Tibial nerve (tissue), 4 donors: ENCODE data around the gene DTYMK. TPM values are rescaled to one million over a fixed set of nuclear protein-coding genes. Genes with fewer than 3 reads are reported as not detected.

Source experiments
- DNase-seq, 2 donors: peaks; one replicate each; pipeline ENCODE4 v3.0.0-alpha.2; 2019; ENCODE audit warnings: low spot score in 2 of 2
- H3K27ac ChIP-seq, 4 donors: fragments of 200-600 bp; sonication (generic) in 3 of 4; one replicate each; pipeline ENCODE4 v1.5.1; 2017 to 2019; ENCODE audit warnings: mild to moderate bottlenecking in 1 of 4
- H3K27me3 ChIP-seq, 2 donors: fragments of 200-600 bp; sonication (generic) in 1 of 2; one replicate each; pipeline versions ENCODE4 v1.5.1 to v1.6.0; 2017 to 2019
- H3K36me3 ChIP-seq, 3 donors: fragments of 200-600 bp; sonication (generic); one replicate each; pipeline ENCODE4 v1.5.1; 2018 to 2019
- H3K4me1 ChIP-seq, 4 donors: fragments of 200-600 bp; sonication (generic) in 3 of 4; one replicate each; pipeline ENCODE4 v1.5.1; 2017 to 2019
- H3K4me3 ChIP-seq, 4 donors: fragments of 200-600 bp; sonication (generic) in 3 of 4; one replicate each; pipeline ENCODE4 v1.5.1; 2017 to 2019; ENCODE audit warnings: mild to moderate bottlenecking in 1 of 4, moderate library complexity in 1 of 4
- H3K9me3 ChIP-seq, 4 donors: fragments of 200-600 bp; sonication (generic) in 3 of 4; one replicate each; pipeline ENCODE4 v1.5.1; 2017 to 2019
- CTCF ChIP-seq, 5 experiments: fragments of 200-600 bp in 3 of 5; fragments of 450-650 bp in 2 of 5; sonication (generic) in 3 of 5; IDR thresholded peaks; one replicate each; pipeline ENCODE4 v1.5.1; 2016 to 2019; ENCODE audit warnings: antibody characterized with exemption in 5 of 5, mild to moderate bottlenecking in 3 of 5, moderate library complexity in 2 of 5
- EP300 ChIP-seq, 2 donors: sonication (generic); formaldehyde crosslinking; IDR thresholded peaks; one replicate each; pipeline ENCODE4 v1.6.1; 2017; ENCODE audit warnings: antibody characterized with exemption in 2 of 2, mild to moderate bottlenecking in 1 of 2
- POLR2A ChIP-seq, 2 donors: fragments of 450-650 bp; IDR thresholded peaks; one replicate each; pipeline ENCODE4 v1.6.1; 2017; ENCODE audit warnings: antibody characterized with exemption in 2 of 2, mild to moderate bottlenecking in 2 of 2, moderate library complexity in 2 of 2
- WGBS, 2 donors: methylation state at CpG; one replicate each; pipeline ENCODE4 v1.1.5; 2018; 5-methylcytosine and 5-hydroxymethylcytosine counted together
- total RNA-seq, 4 donors: library from RNA; depleted of rRNA; stranded (reverse); fragments of >200 nt; gene quantifications; one replicate each; pipeline ENCODE4 v1.1.0, GENCODE V29; 2016

The DTYMK gene
- total RNA-seq, 4 donors from 2014 or later, result 20.5 to 35.4 (median 21.3) TPM

DNA sequence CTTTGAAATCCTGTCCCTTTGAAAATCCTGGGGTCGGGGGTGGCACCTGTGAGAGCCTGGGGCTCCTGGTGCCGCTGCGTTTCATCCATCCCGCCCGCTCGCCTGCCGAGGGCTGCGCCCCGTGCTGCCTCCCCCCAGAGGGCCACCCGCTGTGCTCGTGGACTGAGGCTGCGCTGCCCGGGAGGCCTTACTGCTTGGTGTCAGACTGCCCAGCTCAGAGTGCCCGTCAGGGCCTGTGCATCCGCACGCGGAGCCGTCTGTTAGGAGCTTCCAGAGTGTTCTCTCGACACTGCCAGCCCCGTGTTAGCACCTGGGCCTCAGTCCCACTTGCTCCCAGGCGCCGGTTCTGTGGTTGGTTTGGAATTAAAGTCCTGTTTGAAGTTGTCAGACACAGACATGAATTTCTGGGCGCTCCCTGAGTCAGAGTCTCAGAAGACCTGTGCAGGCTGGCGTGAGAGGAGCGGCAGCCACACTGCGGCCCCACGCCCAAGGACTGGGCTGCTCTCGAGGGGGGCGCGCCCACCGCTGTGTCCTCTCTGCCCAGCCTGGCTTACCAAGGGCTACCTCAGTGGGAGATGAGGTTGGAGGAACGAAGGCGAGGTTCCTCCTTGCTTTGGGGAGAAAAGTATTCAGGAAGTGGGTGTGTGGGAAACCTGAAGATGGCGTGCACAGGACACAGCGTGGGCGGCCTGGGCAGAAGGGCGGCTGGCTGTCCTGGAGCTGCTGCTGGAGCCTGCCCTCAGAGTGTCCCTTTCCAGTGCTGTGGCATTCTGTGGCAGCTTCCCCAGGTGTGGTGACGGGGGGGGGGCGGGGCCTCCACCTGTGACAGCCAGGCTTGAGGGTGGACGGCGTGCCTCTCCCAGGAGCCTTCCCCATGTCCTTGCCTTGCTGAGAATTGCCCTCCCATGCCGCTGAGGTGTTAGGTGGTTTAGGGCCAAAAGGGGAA, 14.1 kb downstream of the DTYMK start:
- no peaks in the 10 kb centered on the region for H3K27me3 ChIP-seq
- H3K4me3 ChIP-seq, result no peak overlapping the region
- no peak for TF ChIP-seq POLR2A (IDR thresholded peaks at IDR 0.05)
- 91 to 94% methylated on average over 34 to 42 of the region's 42 CpGs for WGBS, 2 donors
- peaks cover 0 to 100% (median 13%) of the 10 kb centered on the region in 3 donors for H3K36me3 ChIP-seq
- no peaks in the 10 kb centered on the region for H3K9me3 ChIP-seq
- no peaks in the 10 kb centered on the region for H3K4me1 ChIP-seq
- no peak for DNase-seq
- H3K27ac ChIP-seq, result no peak overlapping the region

DNA sequence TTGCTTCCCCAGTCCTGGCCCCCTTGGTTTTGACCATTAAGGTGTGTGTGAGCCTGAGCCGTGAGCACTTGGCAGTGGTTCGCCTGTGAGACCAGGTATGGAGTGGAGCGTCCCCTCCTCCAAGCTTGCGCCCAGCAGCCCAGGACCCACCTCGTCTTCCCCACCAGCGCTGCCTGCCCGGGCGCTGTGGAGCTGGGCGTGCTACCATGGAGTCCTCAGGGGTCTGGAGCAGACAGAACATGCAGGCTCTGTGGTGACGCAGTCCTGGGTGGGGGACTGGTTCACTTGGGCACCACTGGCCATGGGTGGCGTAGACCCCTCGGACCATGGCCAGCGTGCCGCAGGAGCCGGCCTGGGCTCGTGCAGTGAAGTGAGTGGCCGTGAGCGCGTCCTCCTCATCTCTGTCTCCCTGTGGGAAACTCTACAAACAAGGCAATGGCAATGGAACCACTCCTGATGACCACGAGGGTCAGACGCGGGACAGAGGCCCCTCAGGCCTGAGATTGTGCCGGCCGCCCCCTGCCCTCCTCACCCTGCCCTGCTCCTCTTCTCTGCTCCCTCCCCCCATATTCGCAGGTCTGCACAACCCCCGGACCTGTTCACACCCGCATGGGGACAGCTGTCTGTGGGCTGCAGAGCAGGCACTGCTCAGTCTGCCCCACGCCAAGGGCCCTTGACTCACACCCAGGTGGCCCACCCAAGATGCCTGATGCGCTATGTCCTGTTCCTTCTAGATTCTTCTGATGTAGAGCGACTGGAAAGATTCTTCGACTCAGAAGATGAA, 15.0 kb downstream of the DTYMK start:
- Histone ChIP-seq H3K4me3 (no peak overlapping the region), H3K27me3 (no peaks in the 10 kb centered on the region), H3K9me3 (no peaks in the 10 kb centered on the region), H3K36me3 (peaks cover 0 to 100% (median 20%) of the 10 kb centered on the region in 3 donors), H3K4me1 (no peaks in the 10 kb centered on the region), H3K27ac (no peak overlapping the region)
- TF ChIP-seq CTCF (IDR thresholded peaks at IDR 0.05) (no peak), EP300 (IDR thresholded peaks at IDR 0.05) (no peak)
- DNase-seq, result no peak
- WGBS, 2 donors, result 88 to 92% methylated on average over 28 to 31 of the region's 31 CpGs

DNA sequence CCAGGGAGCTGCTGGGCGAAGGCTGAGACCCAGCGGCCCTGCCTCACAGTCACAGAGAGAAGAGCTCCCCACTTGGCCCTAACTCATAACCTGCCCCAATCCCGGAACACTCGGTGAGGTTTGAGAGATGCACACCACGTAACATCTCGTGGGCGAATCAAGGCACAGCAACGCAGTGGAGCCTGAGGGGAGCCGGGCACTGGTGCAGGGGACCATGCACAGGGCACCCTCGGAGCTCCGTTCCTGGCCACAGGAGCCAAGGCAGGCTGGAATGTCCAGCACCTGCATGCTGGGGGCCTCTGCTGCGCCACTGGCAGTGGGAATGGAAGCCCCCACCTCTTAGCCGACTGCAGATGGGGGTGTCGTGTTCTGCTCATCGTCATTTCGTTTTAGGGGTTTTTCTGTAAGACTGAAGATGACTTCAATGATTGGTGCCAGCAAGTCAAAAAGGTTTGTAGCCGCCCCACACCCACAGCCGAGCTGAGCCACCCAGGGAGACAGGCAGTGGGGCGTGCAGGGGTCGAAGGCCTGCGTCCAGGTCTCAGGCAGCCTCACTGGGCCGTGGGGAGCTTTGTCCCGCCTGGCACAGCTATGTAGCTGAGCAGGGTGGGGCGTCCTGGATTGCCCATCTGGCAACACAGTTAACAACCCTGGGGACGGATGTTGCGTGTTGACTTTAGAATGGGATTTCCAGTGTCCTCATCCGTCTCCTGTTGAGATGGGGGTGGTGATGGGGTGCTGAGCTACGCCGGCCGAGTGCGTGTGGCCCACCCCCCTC, 16.1 kb downstream of the DTYMK start:
- Histone ChIP-seq H3K27me3 (no peaks in the 10 kb centered on the region), H3K4me3 (no peak overlapping the region), H3K36me3 (peaks cover 0 to 93% (median 25%) of the 10 kb centered on the region in 3 donors), H3K9me3 (no peaks in the 10 kb centered on the region), H3K4me1 (no peaks in the 10 kb centered on the region), H3K27ac (no peak overlapping the region)
- WGBS, 2 donors, result 81 to 82% methylated on average over 26 to 27 of the region's 31 CpGs
- TF ChIP-seq CTCF (IDR thresholded peaks at IDR 0.05) (no peak), EP300 (IDR thresholded peaks at IDR 0.05) (no peak), POLR2A (IDR thresholded peaks at IDR 0.05) (no peak)
- no peak for DNase-seq

- peaks cover 0 to 77% (median 25%) of the 10 kb centered on the region in 3 donors for H3K36me3 ChIP-seq
Measured at GRCh38 chr2:241668839-241669238, 17.8 kb downstream of the DTYMK start.

More at GRCh38 chr2:241668839-241669238, 17.8 kb downstream of the DTYMK start:
- Histone ChIP-seq H3K4me1 (no peaks in the 10 kb centered on the region), H3K9me3 (no peaks in the 10 kb centered on the region), H3K27me3 (no peaks in the 10 kb centered on the region), H3K27ac (no peak overlapping the region), H3K4me3 (no peak overlapping the region)
- no peak for DNase-seq
- TF ChIP-seq POLR2A (IDR thresholded peaks at IDR 0.05) (no peak), CTCF (IDR thresholded peaks at IDR 0.05) (no peak), EP300 (IDR thresholded peaks at IDR 0.05) (no peak)
- 76 to 86% methylated on average over 12 of the region's 12 CpGs for WGBS, 2 donors
